GM23338 (cell line): Measurements from ENCODE around the gene PTCD3.

Experiments used
- EZH2phosphoT487 ChIP-seq: fragments of 200-600 bp; sonication (generic); IDR thresholded peaks from one replicate; pipeline ENCODE4 v1.8.1; 2018; ENCODE audit warnings: antibody characterized with exemption; ENCODE audit not compliant: unreplicated experiment
- POLR2AphosphoS5 ChIP-seq: IDR thresholded peaks from 2 replicates; pipeline ENCODE4 v1.6.1; 2016; ENCODE audit warnings: antibody characterized with exemption, low read depth
- TF ChIP-seq, protein P1 (sequence below), 2 experiments: fragments of 200-600 bp in 1 of 2; sonication (generic) in 1 of 2; conservative IDR thresholded peaks; 2 replicates each; pipeline versions ENCODE4 v1.5.1 to v1.6.1; 2016 to 2017; ENCODE audit warnings: antibody characterized with exemption in 2 of 2, low read depth in 2 of 2, mild to moderate bottlenecking in 2 of 2, moderate library complexity in 1 of 2

GRCh38 chr2:86160156-86160952 is 54.3 kb downstream of the PTCD3 start:
- TF ChIP-seq, protein P1, sequence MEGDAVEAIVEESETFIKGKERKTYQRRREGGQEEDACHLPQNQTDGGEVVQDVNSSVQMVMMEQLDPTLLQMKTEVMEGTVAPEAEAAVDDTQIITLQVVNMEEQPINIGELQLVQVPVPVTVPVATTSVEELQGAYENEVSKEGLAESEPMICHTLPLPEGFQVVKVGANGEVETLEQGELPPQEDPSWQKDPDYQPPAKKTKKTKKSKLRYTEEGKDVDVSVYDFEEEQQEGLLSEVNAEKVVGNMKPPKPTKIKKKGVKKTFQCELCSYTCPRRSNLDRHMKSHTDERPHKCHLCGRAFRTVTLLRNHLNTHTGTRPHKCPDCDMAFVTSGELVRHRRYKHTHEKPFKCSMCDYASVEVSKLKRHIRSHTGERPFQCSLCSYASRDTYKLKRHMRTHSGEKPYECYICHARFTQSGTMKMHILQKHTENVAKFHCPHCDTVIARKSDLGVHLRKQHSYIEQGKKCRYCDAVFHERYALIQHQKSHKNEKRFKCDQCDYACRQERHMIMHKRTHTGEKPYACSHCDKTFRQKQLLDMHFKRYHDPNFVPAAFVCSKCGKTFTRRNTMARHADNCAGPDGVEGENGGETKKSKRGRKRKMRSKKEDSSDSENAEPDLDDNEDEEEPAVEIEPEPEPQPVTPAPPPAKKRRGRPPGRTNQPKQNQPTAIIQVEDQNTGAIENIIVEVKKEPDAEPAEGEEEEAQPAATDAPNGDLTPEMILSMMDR (conservative IDR thresholded peaks at IDR 0.05; ENCODE audit: low read depth in 2 of 2) = no peak
- TF ChIP-seq EZH2phosphoT487 (no peak), POLR2AphosphoS5 (no peak)
